GM19193 (cell line): ENCODE data around the gene SYVN1.

Source experiments
- POLR2A ChIP-seq: IDR thresholded peaks from 4 replicates; pipeline ENCODE4 v1.6.1; 2011; ENCODE audit not compliant: insufficient read depth, insufficient read length; ENCODE audit errors: extremely low read depth

Gene SYVN1

GRCh38 chr11:65134240-65134951 lies at the start of gene SYVN1:
Gene SYVN1 (minus strand): TSS chr11:65134519. CDS start chr11:65133601, 918 bp downstream.
- peak; percentile 93 for TF ChIP-seq POLR2A

GRCh38 chr11:65183201-65183891 lies 49.0 kb upstream of the SYVN1 start:
- no peak for TF ChIP-seq POLR2A

- TF ChIP-seq POLR2A, result no peak
These were observed 48.2 kb upstream of the SYVN1 start for GRCh38 chr11:65182258-65183170.

- TF ChIP-seq POLR2A, result peak; percentile 37
These were observed 47.4 kb upstream of the SYVN1 start, which contains the start of gene CAPN1 for GRCh38 chr11:65181569-65182257. Gene CAPN1 (plus strand): TSS chr11:65181928. CDS start chr11:65182702, 774 bp downstream.

GRCh38 chr11:65180877-65181568 lies 46.7 kb upstream of the SYVN1 start:
- TF ChIP-seq POLR2A, result peak; percentile 42

GRCh38 chr11:65172600-65172999 lies 38.3 kb upstream of the SYVN1 start:
- no peak for TF ChIP-seq POLR2A

- TF ChIP-seq POLR2A, result no peak
These were observed 35.8 kb upstream of the SYVN1 start, which contains the start of gene SPDYC for GRCh38 chr11:65170058-65170534. Gene SPDYC (plus strand): TSS chr11:65170233. CDS start chr11:65171358, 1,125 bp downstream.

GRCh38 chr11:65169164-65169641 lies 34.9 kb upstream of the SYVN1 start:
- TF ChIP-seq POLR2A, result no peak

GRCh38 chr11:65167656-65168055 lies 33.3 kb upstream of the SYVN1 start:
- no peak for TF ChIP-seq POLR2A

GRCh38 chr11:65166893-65167292 lies 32.6 kb upstream of the SYVN1 start:
- no peak for TF ChIP-seq POLR2A

- TF ChIP-seq POLR2A, result no peak
These were observed 31.3 kb upstream of the SYVN1 start for GRCh38 chr11:65165410-65166317.

- TF ChIP-seq POLR2A, result no peak
These were observed 29.4 kb upstream of the SYVN1 start for GRCh38 chr11:65163684-65164083.
